NCI-H1048 (cell line): ENCODE measurements around the gene SEPTIN6.

Source experiments
- DNase-seq: peaks from one replicate; lab custom pipeline; 2025; lab: John Stamatoyannopoulos, UW

SEPTIN6 gene

DNA sequence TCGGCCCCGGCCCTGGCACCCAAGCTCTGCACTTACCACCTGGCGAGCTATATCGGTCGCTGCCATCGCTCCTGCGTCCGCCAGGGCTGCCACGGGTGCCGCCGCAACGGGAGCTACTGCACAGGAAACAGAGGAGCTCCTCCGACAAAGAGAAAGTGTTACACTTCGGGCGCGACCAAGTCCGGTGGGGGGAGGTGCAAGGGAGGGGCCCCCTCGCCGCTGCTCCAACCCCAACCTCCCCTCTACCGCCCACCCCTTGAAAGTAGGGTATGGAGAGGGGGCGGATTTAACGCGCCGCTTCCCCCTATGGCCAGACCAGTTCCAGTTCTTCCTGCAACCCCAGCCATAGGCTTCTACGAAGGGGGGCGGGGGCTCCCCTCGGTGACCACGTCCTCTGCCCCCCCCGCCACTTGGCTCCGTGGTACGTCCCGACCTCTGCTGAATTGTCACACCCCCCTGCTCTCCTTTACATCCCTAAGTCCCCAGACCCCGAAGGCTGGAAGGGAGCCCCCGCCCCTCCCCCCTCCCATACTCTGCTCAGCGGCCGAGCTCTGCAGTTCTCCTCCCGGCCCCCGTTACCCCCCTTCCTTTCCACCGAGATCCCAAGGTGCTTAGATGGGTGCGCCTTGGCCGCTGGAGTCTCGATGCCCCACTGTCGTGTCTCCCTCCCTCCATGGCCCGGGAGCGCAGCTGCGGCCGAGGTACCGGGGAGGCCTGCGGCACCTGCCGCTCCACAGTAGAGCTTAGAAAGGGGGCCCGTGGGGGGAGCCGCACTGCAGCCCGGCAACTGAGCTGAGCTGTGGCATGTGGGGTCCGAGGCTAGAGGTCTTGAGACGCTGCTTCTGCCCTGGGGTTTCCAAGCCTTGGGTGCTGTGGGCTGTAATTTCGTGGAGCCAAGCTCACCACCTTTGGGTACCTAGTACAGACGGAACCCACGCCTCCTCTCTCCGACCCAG is at the start of gene SEPTIN6:
Gene SEPTIN6, minus strand, starts transcription at position 129 of the 956 bp plus-strand sequence. Its CDS starts 63 bp downstream, at position 66.
- DNase-seq: peak; percentile 24

- DNase-seq: no peak
Observed at GRCh38 chrX:119738742-119739141, 45.8 kb upstream of the SEPTIN6 start.

DNA sequence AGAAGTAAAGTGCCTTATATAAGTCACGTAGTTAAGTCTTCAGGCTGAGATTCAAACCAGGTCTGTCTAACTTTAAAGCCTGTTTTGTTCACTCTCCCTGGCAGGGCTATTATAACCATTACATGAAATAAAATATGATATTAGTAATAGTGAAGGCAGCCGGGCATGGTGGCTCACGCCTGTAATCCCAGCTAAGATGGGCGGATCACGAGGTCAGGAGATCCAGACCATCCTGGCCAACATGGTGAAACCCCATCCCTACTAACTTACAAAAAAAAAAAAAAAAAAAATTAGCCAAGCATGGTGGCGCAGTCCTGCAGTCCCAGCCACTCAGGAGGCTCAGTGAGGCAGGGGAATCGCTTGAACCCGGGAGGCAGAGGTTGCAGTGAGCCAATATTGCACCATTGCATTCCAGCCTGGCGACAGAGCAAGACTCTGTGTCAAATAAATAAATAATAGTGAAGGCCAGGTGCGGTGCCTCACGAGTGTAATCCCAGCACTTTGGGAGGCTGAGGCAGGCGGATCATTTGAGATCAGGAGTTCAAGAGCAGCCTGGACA is 43.3 kb upstream of the SEPTIN6 start:
- DNase-seq: no peak

DNA sequence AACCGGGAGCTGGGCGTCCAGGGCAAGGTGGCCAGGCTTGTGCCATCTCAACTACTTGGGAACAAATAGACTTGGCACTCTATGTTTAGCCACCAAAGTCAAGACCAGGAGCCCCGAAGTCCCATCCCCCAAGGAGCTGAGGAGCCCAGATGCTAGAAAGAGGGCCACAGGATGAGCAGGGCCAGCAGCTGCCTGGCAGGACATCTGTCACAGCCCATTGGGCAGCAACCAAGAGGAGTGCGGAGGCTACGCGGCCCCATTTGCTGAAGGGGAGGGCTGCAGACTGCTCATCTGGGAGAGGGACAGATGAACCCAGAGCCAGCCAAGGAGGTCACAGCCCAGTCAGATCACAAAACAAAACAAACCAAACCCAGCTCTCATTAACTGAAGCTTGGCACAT is 42.5 kb upstream of the SEPTIN6 start:
- no peak for DNase-seq

GRCh38 chrX:119734897-119735339 is 42.0 kb upstream of the SEPTIN6 start:
- no peak for DNase-seq

- DNase-seq: no peak
Observed at GRCh38 chrX:119729408-119730201, 36.6 kb upstream of the SEPTIN6 start.

- no peak for DNase-seq
Observed at GRCh38 chrX:119728487-119728886, 35.5 kb upstream of the SEPTIN6 start.

- no peak for DNase-seq
Observed at GRCh38 chrX:119726900-119727555, 34.1 kb upstream of the SEPTIN6 start.

GRCh38 chrX:119721926-119722325 is 29.0 kb upstream of the SEPTIN6 start:
- no peak for DNase-seq

DNA sequence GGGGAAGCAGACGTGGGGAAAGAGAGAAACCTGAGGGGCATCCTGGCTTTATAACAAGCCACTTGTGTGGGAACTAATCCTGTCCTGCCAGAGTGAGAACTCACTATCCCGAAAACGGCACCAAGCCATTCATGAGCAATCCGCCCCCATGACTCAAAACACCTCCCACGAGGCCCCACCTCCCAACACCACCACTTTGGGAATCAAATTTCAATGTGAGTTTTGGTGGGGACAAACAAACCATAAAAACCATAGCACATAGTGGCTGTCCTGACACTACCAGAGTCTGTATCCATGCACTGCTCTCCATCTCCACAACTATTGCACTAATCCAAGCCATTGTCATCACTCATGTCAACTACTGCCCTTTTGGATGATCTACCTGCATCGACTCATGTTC is 28.5 kb upstream of the SEPTIN6 start:
- no peak for DNase-seq

GRCh38 chrX:119709630-119710029 is 16.7 kb upstream of the SEPTIN6 start:
- DNase-seq: no peak

- DNase-seq: no peak
Observed at GRCh38 chrX:119708936-119709335, 16.0 kb upstream of the SEPTIN6 start.

- no peak for DNase-seq
Observed at GRCh38 chrX:119706616-119707015, 13.6 kb upstream of the SEPTIN6 start.

DNA sequence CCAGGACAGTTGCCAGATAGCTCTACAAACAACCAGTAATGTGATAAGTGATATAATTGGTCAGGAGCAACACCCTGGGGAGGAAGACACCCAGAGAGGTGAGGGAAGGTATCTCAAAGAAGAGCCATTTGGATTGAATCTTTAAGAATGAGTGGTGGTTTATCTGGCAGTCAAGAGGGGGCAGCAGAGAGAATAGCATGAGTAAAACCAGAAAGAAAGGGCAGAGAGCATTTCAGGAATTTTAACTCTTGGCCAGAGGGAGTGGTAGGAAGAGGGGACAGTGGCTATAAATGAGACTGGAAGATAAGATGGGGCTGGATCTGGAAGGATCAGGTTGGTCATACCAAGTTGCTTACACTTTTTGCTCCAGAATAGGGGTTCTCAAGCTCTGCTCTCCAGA is 5.9 kb upstream of the SEPTIN6 start:
- DNase-seq: peak; percentile 2

DNA sequence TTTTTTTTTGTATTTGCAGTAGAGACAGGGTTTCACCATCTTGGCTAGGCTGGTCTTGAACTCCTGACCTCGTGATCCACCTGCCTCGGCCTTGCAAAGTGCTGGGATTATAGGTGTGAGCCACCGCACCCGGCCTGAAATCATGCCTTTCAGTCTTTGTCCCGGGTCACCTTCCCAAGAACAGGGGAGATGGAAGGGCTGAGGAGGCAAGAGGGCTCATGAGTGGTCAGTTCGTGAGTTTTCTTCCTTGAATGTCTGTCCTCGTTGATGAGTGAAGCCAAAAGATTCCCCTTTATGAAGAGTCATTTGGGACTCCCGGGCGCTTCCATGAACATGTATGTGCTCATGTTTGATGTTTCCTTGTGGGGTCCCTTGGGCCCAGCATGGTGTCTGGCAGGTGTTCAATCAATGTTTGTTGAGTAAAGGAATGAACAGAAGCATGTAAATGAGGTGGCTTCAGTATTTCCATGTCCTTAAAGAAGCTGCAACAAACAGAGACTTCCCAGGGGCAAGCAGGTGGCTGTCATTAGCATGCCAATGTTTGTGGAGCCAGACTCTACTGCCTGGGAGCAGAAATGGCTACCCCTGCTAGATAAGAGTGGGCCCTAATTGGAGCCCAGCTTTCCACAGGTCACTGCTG is 3.4 kb upstream of the SEPTIN6 start:
- no peak for DNase-seq

DNA sequence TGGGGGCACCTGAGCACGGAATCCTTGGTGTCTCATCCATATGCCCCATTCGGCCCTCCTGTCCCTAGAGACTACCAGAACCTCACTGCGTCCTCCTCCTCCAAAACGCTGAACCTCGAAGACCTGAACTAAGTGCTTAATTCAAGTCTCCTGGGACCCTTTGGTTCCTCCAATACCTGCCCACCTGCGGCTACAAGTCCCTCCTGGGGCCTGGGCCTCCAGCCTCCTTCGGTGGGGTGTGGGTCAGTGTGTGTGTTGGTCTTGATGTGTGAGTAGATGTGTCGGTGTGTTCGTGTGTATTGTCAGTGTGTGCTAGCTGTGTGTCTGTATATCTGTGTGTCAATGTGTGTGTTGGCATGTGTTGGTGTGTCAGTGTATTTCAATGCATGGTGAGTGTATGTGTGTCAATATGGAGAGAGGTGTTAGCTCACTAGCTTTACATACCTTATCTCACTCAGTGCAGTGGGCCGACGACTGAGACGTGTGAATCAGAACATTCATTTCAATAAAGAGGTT is 2.6 kb upstream of the SEPTIN6 start:
- no peak for DNase-seq

DNA sequence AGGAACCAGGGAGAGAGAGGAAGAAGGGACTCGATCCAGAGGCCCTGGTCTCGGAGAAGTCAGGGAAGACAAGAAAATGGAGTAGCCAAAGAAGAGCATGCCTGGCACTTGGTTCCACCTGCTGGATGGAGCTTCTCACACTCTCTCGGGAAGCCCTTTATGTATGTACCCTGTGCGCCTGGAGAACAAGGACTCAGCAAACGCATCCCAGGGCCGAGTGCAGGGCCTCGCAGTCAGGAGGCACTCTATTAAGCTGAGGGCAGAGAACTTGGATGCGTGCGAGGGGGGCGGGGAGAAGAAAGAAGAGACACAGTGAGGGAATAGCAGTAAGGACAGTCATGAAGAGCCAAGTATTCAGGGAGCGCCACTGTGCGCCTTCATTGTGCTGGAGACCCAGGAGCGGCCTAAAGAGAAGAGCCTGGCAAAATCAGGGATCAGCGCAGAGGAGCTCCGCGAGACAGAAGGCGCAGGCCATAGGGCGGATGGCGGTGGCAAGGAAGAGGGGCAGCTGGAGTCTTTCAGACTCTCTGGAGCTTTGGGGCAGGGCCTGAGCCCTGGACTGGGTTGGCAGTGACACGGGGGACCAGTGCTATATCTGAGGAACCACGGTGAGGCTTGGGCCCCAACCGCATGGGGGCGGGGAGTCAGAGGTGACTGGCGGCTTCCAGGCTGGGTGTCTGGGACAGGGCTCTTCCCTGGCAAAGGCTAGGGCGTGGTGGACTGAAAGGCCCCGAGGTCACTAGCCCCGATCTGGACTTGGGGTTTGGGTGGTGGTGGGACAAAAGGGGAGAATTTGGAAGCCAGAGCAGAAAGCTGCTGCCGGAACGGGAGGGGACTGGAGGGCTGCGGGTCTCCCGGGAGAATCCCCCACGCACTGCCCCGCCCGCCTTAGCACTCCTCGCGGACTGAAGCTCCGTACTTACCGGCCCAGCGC is 1.9 kb upstream of the SEPTIN6 start:
- no peak for DNase-seq

DNA sequence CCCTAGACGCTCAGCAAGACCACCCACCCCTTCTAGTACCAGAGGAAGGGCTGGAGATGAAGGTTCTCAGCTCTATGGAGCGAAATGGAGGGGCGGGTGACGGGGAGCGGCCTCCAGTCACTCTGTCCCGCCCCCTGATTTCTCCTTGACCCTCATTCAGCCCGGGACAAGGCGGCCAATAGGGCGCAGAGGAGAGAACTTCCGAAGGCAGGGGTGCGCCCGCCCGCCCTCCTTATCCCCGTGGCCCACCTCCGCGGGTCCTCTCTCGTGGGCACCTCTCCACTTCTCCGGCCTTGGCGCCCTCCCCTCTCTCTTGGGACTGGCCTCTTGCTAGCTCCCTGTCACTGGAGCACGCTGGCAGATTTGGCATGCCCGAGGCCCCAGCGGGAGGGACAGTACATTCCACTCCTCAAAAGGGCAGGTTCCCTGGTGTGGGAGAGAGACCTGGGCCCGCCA is 1.1 kb upstream of the SEPTIN6 start:
- DNase-seq: no peak

- DNase-seq: no peak
Observed at GRCh38 chrX:119692191-119693039, 553 bp downstream of the SEPTIN6 start.
